ENCODE results near the gene PPM1G. TPM values are rescaled to one million over a fixed set of nuclear protein-coding genes. Genes with fewer than 3 reads are reported as not detected.
A peak's percentile ranks its signal among the peaks of the same experiment; 100 is the strongest.

The PPM1G gene
- 151 and 164 TPM in 2 replicates for total RNA-seq (2014; rRNA removed; shearing (Covaris generic))

GRCh38 chr2:27409321-27410073, at the start of gene PPM1G:
Gene PPM1G (minus strand): TSS chr2:27409591. CDS start chr2:27409422, 169 bp downstream.
- Histone ChIP-seq H3K4me3 (ENCODE audit: insufficient read depth, low read depth, low read length) (peak within 1 kb of the TSS; percentile 95), H3K27me3 (ENCODE audit: control insufficient read depth, insufficient read depth, low read length) (no peaks in the 10 kb centered on the region), H3K36me3 (replicated peaks; ENCODE audit: control insufficient read depth, insufficient read depth, low read length) (peaks cover 2% of the 10 kb centered on the region; the same call in 1 of the 2 replicates)
- DNase-seq, result peak; percentile 98

GRCh38 chr2:27453968-27454367, 44.6 kb upstream of the PPM1G start:
- no peak overlapping the region for H3K4me3 ChIP-seq (ENCODE audit: insufficient read depth, low read depth, low read length)
- H3K27me3 ChIP-seq (ENCODE audit: control insufficient read depth, insufficient read depth, low read length), result no peaks in the 10 kb centered on the region
- DNase-seq, result no peak
- peaks cover 4% of the 10 kb centered on the region for H3K36me3 ChIP-seq (replicated peaks; ENCODE audit: control insufficient read depth, insufficient read depth, low read length)

- no peak for DNase-seq
These were observed 41.7 kb upstream of the PPM1G start for GRCh38 chr2:27451095-27451494.

GRCh38 chr2:27448381-27448780, 39.0 kb upstream of the PPM1G start:
- no peak overlapping the region for H3K4me3 ChIP-seq (ENCODE audit: insufficient read depth, low read depth, low read length)
- no peaks in the 10 kb centered on the region for H3K27me3 ChIP-seq (ENCODE audit: control insufficient read depth, insufficient read depth, low read length)
- H3K36me3 ChIP-seq (replicated peaks; ENCODE audit: control insufficient read depth, insufficient read depth, low read length), result peaks cover 2% of the 10 kb centered on the region
- DNase-seq, result no peak

More at GRCh38 chr2:27451095-27451494, 41.7 kb upstream of the PPM1G start:
- Histone ChIP-seq H3K36me3 (replicated peaks; ENCODE audit: control insufficient read depth, insufficient read depth, low read length) (peaks cover 1% of the 10 kb centered on the region; the same call in 1 of the 2 replicates), H3K27me3 (ENCODE audit: control insufficient read depth, insufficient read depth, low read length) (no peaks in the 10 kb centered on the region), H3K4me3 (ENCODE audit: insufficient read depth, low read depth, low read length) (no peak overlapping the region)

GRCh38 chr2:27446057-27446456, 36.7 kb upstream of the PPM1G start:
- peaks cover 6% of the 10 kb centered on the region for H3K36me3 ChIP-seq (replicated peaks; ENCODE audit: control insufficient read depth, insufficient read depth, low read length)
- H3K27me3 ChIP-seq (ENCODE audit: control insufficient read depth, insufficient read depth, low read length), result no peaks in the 10 kb centered on the region
- no peak for DNase-seq
- H3K4me3 ChIP-seq (ENCODE audit: insufficient read depth, low read depth, low read length), result no peak overlapping the region

GRCh38 chr2:27445615-27446014, 36.2 kb upstream of the PPM1G start:
- Histone ChIP-seq H3K4me3 (ENCODE audit: insufficient read depth, low read depth, low read length) (no peak overlapping the region), H3K36me3 (replicated peaks; ENCODE audit: control insufficient read depth, insufficient read depth, low read length) (peaks cover 10% of the 10 kb centered on the region), H3K27me3 (ENCODE audit: control insufficient read depth, insufficient read depth, low read length) (no peaks in the 10 kb centered on the region)
- no peak for DNase-seq

- no peak for DNase-seq
- Histone ChIP-seq H3K27me3 (ENCODE audit: control insufficient read depth, insufficient read depth, low read length) (no peaks in the 10 kb centered on the region), H3K4me3 (ENCODE audit: insufficient read depth, low read depth, low read length) (no peak overlapping the region), H3K36me3 (replicated peaks; ENCODE audit: control insufficient read depth, insufficient read depth, low read length) (peaks cover 15% of the 10 kb centered on the region)
These were observed 35.8 kb upstream of the PPM1G start for GRCh38 chr2:27445155-27445554.

GRCh38 chr2:27442920-27443282, 33.5 kb upstream of the PPM1G start:
- Histone ChIP-seq H3K36me3 (replicated peaks; ENCODE audit: control insufficient read depth, insufficient read depth, low read length) (peaks cover 23% of the 10 kb centered on the region), H3K4me3 (ENCODE audit: insufficient read depth, low read depth, low read length) (peak overlapping the region; percentile 59), H3K27me3 (ENCODE audit: control insufficient read depth, insufficient read depth, low read length) (no peaks in the 10 kb centered on the region)
- no peak for DNase-seq

GRCh38 chr2:27441958-27442919, 32.8 kb upstream of the PPM1G start, which contains the start of gene KRTCAP3:
Gene KRTCAP3 (plus strand): TSS chr2:27442381. CDS start chr2:27442413, 32 bp downstream.
- Histone ChIP-seq H3K27me3 (ENCODE audit: control insufficient read depth, insufficient read depth, low read length) (no peaks in the 10 kb centered on the region), H3K4me3 (ENCODE audit: insufficient read depth, low read depth, low read length) (peak within 1 kb of the TSS; percentile 59), H3K36me3 (replicated peaks; ENCODE audit: control insufficient read depth, insufficient read depth, low read length) (peaks cover 23% of the 10 kb centered on the region)
- DNase-seq, result peak; percentile 100

GRCh38 chr2:27441226-27441926, 32.0 kb upstream of the PPM1G start:
- H3K4me3 ChIP-seq (ENCODE audit: insufficient read depth, low read depth, low read length), result no peak overlapping the region
- H3K36me3 ChIP-seq (replicated peaks; ENCODE audit: control insufficient read depth, insufficient read depth, low read length), result peaks cover 29% of the 10 kb centered on the region
- DNase-seq, result no peak
- H3K27me3 ChIP-seq (ENCODE audit: control insufficient read depth, insufficient read depth, low read length), result no peaks in the 10 kb centered on the region

- H3K27me3 ChIP-seq (ENCODE audit: control insufficient read depth, insufficient read depth, low read length), result no peaks in the 10 kb centered on the region
- peaks cover 39% of the 10 kb centered on the region for H3K36me3 ChIP-seq (replicated peaks; ENCODE audit: control insufficient read depth, insufficient read depth, low read length)
- no peak for DNase-seq
- no peak overlapping the region for H3K4me3 ChIP-seq (ENCODE audit: insufficient read depth, low read depth, low read length)
These were observed 26.2 kb upstream of the PPM1G start for GRCh38 chr2:27435628-27436027.

- Histone ChIP-seq H3K4me3 (ENCODE audit: insufficient read depth, low read depth, low read length) (no peak overlapping the region), H3K36me3 (replicated peaks; ENCODE audit: control insufficient read depth, insufficient read depth, low read length) (peaks cover 21% of the 10 kb centered on the region), H3K27me3 (ENCODE audit: control insufficient read depth, insufficient read depth, low read length) (no peaks in the 10 kb centered on the region)
- no peak for DNase-seq
These were observed 22.0 kb upstream of the PPM1G start for GRCh38 chr2:27431395-27431794.

GRCh38 chr2:27428978-27429541, 19.7 kb upstream of the PPM1G start:
- H3K4me3 ChIP-seq (ENCODE audit: insufficient read depth, low read depth, low read length), result peak overlapping the region; percentile 100
- peak; percentile 96 for DNase-seq
- H3K27me3 ChIP-seq (ENCODE audit: control insufficient read depth, insufficient read depth, low read length), result no peaks in the 10 kb centered on the region
- peaks cover 7% of the 10 kb centered on the region for H3K36me3 ChIP-seq (replicated peaks; ENCODE audit: control insufficient read depth, insufficient read depth, low read length)
